Measurements from ENCODE around the gene F12.
A peak's percentile ranks its signal among the peaks of the same experiment; 100 is the strongest.

F12 gene

DNA sequence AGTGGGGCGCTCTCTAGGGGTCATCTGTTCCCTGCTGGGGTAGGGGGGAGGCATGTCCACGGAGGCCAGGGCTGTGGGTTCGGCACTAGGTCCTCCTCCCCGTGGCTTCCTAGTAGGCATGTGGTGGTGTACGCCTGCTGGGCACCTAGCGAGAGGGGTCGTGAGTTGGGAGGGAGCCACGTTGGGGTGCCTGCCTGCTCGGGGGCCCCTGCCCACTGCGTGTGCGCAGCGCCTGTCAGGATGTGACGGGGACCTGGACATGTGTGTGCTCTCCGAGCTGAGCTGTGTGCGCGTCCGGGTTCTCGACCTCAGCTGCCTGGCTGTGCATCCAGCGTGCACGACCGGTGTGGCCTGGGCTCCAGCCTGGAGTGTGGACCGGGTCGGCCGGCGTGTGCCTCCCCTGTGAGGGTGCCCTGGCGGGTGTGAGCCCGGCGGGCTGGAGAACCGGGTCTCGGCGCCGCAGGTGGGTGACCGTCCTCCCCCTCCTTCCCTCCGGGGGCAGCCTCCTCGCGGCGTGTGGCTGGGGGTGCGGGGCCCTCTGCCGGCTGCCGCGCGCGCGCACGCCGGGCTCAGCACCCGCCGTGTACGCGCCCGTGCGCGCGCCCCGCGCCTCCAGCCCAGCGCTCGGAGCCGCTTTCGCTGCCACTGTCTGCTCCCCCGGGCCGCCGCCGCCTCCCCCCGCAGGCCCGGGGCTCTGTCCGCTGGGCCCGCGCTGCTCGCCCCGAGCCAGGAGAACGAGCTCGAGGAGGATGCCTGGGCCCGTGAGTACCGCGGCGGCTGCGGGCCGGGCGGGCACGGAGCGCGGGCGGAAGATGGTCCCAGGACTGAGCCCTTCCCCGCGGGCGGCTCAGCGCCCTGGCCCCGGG, 37.1 kb upstream of the F12 start, which contains the start of gene PRR7:
PRR7 (plus strand) TSS at position 615 of the 866 bp plus-strand sequence. CDS start 8,254 bp downstream, outside the sequence.
- no peaks in the 10 kb centered on the region for H3K9me3 ChIP-seq (ENCODE audit: low read length)
- H3F3A ChIP-seq (ENCODE audit: insufficient read depth, low read length): no peaks in the 10 kb centered on the region
- no peak for TF ChIP-seq EZH2 (IDR thresholded peaks at IDR 0.05; ENCODE audit: borderline replicate concordance, low read length)
- TF ChIP-seq, protein P1, sequence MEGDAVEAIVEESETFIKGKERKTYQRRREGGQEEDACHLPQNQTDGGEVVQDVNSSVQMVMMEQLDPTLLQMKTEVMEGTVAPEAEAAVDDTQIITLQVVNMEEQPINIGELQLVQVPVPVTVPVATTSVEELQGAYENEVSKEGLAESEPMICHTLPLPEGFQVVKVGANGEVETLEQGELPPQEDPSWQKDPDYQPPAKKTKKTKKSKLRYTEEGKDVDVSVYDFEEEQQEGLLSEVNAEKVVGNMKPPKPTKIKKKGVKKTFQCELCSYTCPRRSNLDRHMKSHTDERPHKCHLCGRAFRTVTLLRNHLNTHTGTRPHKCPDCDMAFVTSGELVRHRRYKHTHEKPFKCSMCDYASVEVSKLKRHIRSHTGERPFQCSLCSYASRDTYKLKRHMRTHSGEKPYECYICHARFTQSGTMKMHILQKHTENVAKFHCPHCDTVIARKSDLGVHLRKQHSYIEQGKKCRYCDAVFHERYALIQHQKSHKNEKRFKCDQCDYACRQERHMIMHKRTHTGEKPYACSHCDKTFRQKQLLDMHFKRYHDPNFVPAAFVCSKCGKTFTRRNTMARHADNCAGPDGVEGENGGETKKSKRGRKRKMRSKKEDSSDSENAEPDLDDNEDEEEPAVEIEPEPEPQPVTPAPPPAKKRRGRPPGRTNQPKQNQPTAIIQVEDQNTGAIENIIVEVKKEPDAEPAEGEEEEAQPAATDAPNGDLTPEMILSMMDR (IDR thresholded peaks at IDR 0.05; ENCODE audit: low read length): no peak
- H2AFZ ChIP-seq (ENCODE audit: low read length): no peak within 1 kb of the TSS
- H3K27me3 ChIP-seq (ENCODE audit: insufficient read depth, low read length): no peaks in the 10 kb centered on the region
- peaks cover 30% of the 10 kb centered on the region for H3K4me1 ChIP-seq (ENCODE audit: insufficient read depth, low read length, severe bottlenecking)
- no peaks in the 10 kb centered on the region for H4K20me1 ChIP-seq (ENCODE audit: insufficient read depth, low read length)
- H3K4me3 ChIP-seq (ENCODE audit: low read depth, low read length, poor library complexity, severe bottlenecking): peak within 1 kb of the TSS; percentile 62
- peaks cover 12% of the 10 kb centered on the region; the same call in 1 of the 2 replicates for H3K36me3 ChIP-seq (ENCODE audit: insufficient read depth, low read length)
- H3K4me2 ChIP-seq (ENCODE audit: low read length): peak within 1 kb of the TSS; percentile 75
- peak within 1 kb of the TSS; percentile 71 for H3K9ac ChIP-seq (ENCODE audit: low read length)
- H3K79me2 ChIP-seq (ENCODE audit: insufficient read depth, low read length): no peaks in the 10 kb centered on the region
- no peaks in the 10 kb centered on the region for H3K9me2 ChIP-seq (ENCODE audit: low read depth, low read length)
- H3K27ac ChIP-seq (ENCODE audit: low read depth, low read length, poor library complexity, severe bottlenecking): peak within 1 kb of the TSS; percentile 69

DNA sequence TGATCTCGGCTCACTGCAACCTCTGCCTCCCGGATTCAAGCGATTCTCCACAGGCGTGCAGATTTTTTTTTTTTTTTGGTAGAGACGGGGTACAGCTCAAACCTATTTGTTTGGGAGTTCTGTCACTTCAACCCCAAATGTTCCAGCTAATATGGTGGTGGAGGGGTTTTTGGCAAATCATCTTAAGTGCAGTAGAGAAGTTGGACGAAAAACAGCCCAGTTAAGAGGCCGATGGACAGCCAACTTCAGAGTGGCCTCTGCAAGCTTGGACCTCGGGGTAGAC, 36.5 kb upstream of the F12 start:
- Histone ChIP-seq H3K27ac (ENCODE audit: low read depth, low read length, poor library complexity, severe bottlenecking) (peak overlapping the region; percentile 64), H3K9me3 (ENCODE audit: low read length) (no peaks in the 10 kb centered on the region), H3K4me2 (ENCODE audit: low read length) (peak overlapping the region; percentile 75), H3K4me3 (ENCODE audit: low read depth, low read length, poor library complexity, severe bottlenecking) (peak overlapping the region; percentile 62), H3K4me1 (ENCODE audit: insufficient read depth, low read length, severe bottlenecking) (peaks cover 30% of the 10 kb centered on the region), H3F3A (ENCODE audit: insufficient read depth, low read length) (no peaks in the 10 kb centered on the region), H3K9me2 (ENCODE audit: low read depth, low read length) (no peaks in the 10 kb centered on the region), H3K79me2 (ENCODE audit: insufficient read depth, low read length) (no peaks in the 10 kb centered on the region), H3K27me3 (ENCODE audit: insufficient read depth, low read length) (no peaks in the 10 kb centered on the region), H2AFZ (ENCODE audit: low read length) (no peak overlapping the region), H3K36me3 (ENCODE audit: insufficient read depth, low read length) (peaks cover 18% of the 10 kb centered on the region; the same call in 1 of the 2 replicates), H4K20me1 (ENCODE audit: insufficient read depth, low read length) (no peaks in the 10 kb centered on the region), H3K9ac (ENCODE audit: low read length) (peak overlapping the region; percentile 71; the same call in 1 of the 2 replicates)
- TF ChIP-seq, protein P1 (IDR thresholded peaks at IDR 0.05; ENCODE audit: low read length): no peak
- TF ChIP-seq EZH2 (IDR thresholded peaks at IDR 0.05; ENCODE audit: borderline replicate concordance, low read length): no peak

DNA sequence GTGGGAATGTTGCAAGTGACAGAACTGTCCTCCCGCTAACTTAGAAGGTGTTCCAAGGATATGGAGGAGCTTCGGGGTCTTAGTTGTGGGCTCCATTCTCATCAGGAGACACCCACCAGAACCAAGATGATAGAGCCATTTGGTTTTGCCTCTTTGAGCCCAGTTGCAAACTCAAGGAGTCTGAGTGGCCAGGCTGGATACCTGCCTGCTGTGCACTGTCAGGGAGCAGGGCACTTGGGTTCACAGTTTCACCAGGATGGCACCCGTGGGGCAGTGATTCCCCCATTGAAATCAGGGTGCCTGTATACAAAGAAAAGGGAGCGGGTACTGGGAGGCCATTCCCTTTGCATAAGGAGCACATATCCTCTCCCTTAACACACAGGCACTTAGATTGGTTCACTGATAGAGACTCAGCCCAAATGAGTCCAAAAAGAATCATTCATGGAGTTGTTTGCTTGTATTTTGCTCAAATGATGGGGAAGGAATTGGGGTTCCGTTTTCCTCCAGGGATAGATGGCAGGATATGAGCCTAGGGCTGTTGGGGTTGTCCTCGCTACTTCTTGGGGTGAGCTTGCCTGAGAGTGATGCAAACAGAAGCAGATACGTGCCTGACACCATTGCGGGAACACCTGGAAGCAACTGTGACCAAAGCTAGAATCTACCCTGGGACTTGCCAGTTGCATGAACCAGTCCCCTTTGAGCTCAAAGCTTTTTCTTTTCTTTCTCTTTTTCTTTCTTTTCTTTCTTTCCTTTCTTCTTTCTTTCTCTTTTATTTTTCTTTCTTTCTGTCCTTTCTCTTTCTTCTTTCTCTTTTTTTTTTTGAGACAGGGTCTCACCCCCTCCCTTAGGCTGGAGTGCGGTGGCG, 35.9 kb upstream of the F12 start:
- Histone ChIP-seq H3K9ac (ENCODE audit: low read length) (peak overlapping the region; percentile 71; the same call in 1 of the 2 replicates), H3K27me3 (ENCODE audit: insufficient read depth, low read length) (no peaks in the 10 kb centered on the region), H3K4me3 (ENCODE audit: low read depth, low read length, poor library complexity, severe bottlenecking) (peak overlapping the region; percentile 62), H3K36me3 (ENCODE audit: insufficient read depth, low read length) (peaks cover 23% of the 10 kb centered on the region; the same call in 1 of the 2 replicates), H3K9me2 (ENCODE audit: low read depth, low read length) (no peaks in the 10 kb centered on the region), H3F3A (ENCODE audit: insufficient read depth, low read length) (no peaks in the 10 kb centered on the region), H3K4me1 (ENCODE audit: insufficient read depth, low read length, severe bottlenecking) (peaks cover 30% of the 10 kb centered on the region), H3K27ac (ENCODE audit: low read depth, low read length, poor library complexity, severe bottlenecking) (peak overlapping the region; percentile 64), H3K4me2 (ENCODE audit: low read length) (peak overlapping the region; percentile 75; the same call in 1 of the 2 replicates), H3K79me2 (ENCODE audit: insufficient read depth, low read length) (no peaks in the 10 kb centered on the region), H2AFZ (ENCODE audit: low read length) (no peak overlapping the region), H4K20me1 (ENCODE audit: insufficient read depth, low read length) (no peaks in the 10 kb centered on the region), H3K9me3 (ENCODE audit: low read length) (no peaks in the 10 kb centered on the region)
- TF ChIP-seq EZH2 (IDR thresholded peaks at IDR 0.05; ENCODE audit: borderline replicate concordance, low read length): no peak
- TF ChIP-seq, protein P1 (IDR thresholded peaks at IDR 0.05; ENCODE audit: low read length): no peak

Data from OCI-LY1 (cell line).